SK-N-MC (cell line): ENCODE data around the gene SLC9A9.

Experiments used
- EZH2 ChIP-seq: fragments of 200-600 bp; sonication (generic); IDR thresholded peaks from one replicate; pipeline ENCODE4 v1.6.1; 2017; ENCODE audit warnings: antibody characterized with exemption
- FOXP2 ChIP-seq: optimal IDR thresholded peaks from 2 replicates; pipeline ENCODE3; 2011; ENCODE audit warnings: mild to moderate bottlenecking, moderate library complexity; ENCODE audit not compliant: insufficient read depth; ENCODE audit errors: extremely low read length, control extremely low read depth
- POLR2AphosphoS5 ChIP-seq: IDR thresholded peaks from 2 replicates; pipeline ENCODE4 v1.6.1; 2012; ENCODE audit warnings: mild to moderate bottlenecking, low read depth, low read length, borderline replicate concordance

DNA sequence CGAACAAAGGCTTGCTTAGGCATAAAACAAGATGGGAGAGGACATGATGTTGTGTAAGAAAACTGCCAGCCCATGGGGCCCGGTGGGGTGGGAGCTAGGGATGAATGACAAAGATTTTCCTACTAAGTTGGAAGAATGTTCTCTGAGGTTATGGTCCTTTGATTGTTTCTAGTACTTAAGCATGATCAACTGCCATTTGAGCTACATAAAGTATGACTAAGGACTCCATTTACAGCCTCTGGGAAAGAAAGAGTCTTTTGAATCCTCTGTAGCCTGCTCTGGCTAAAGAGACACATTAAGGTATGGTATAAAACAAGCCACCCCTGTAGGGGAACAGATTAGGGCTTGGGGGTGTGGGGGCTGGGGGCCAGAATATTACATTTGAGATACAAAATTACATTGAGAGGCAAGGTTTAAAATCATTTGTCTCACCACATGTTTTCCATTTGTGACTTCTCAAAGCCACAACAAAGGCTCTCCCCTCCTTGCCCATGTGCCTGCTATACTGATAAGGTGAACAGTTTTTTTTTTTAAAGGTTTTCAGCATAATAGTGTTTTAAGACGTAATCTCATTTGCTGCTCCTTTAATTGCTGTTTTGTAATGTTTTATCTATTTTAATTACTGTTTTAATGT lies 405.3 kb downstream of the SLC9A9 start:
- TF ChIP-seq EZH2: no peak
- no peak for TF ChIP-seq POLR2AphosphoS5
- no peak for TF ChIP-seq FOXP2
